Stimulated activated CD8-positive, alpha-beta memory T cell treated with anti-CD3 and anti-CD28 coated beads, Interleukin-4, amount 100 ng/mL, for 1 hour (primary cell): ENCODE data around the gene MKNK1.

Experiments used
- DNase-seq, 2 donors: peaks; one replicate each; pipeline ENCODE4 v3.0.0-alpha.2; 2020; ENCODE audit warnings: low read depth in 2 of 2, low spot score in 1 of 2

The MKNK1 gene

GRCh38 chr1:46568461-46568891 is 35.6 kb downstream of the MKNK1 start:
- no peak for DNase-seq

GRCh38 chr1:46563341-46563740 is 40.7 kb downstream of the MKNK1 start:
- no peak for DNase-seq

GRCh38 chr1:46562498-46562897 is 41.6 kb downstream of the MKNK1 start:
- no peak for DNase-seq

- no peak for DNase-seq
These were observed 45.1 kb downstream of the MKNK1 start for GRCh38 chr1:46558966-46559365.

GRCh38 chr1:46558141-46558963 is 45.7 kb downstream of the MKNK1 start:
- no peak for DNase-seq

- DNase-seq: no peak
These were observed 46.7 kb downstream of the MKNK1 start for GRCh38 chr1:46557403-46557802.

- no peak for DNase-seq
These were observed 47.2 kb downstream of the MKNK1 start for GRCh38 chr1:46556822-46557221.

- no peak for DNase-seq
These were observed 48.0 kb downstream of the MKNK1 start for GRCh38 chr1:46555826-46556619.

GRCh38 chr1:46554597-46555381 is 49.3 kb downstream of the MKNK1 start:
- DNase-seq: no peak

- no peak for DNase-seq
These were observed 49.9 kb downstream of the MKNK1 start for GRCh38 chr1:46554236-46554596.

GRCh38 chr1:46553506-46553905 is 50.6 kb downstream of the MKNK1 start:
- no peak for DNase-seq

GRCh38 chr1:46552357-46553237 is 51.5 kb downstream of the MKNK1 start:
- no peak for DNase-seq

GRCh38 chr1:46551597-46552095 is 52.4 kb downstream of the MKNK1 start, which contains the start of gene KNCN:
KNCN (minus strand) TSS chr1:46551647; CDS start chr1:46551215, 432 bp downstream.
- DNase-seq: no peak

- no peak for DNase-seq
These were observed 53.3 kb downstream of the MKNK1 start for GRCh38 chr1:46550751-46551231.

- peak in 1 of 2 donors; percentile 34 for DNase-seq
These were observed 54.1 kb downstream of the MKNK1 start for GRCh38 chr1:46549697-46550681.

- no peak for DNase-seq
These were observed 56.3 kb downstream of the MKNK1 start for GRCh38 chr1:46547481-46548383.

- DNase-seq: no peak
These were observed 57.9 kb downstream of the MKNK1 start for GRCh38 chr1:46546210-46546609.

- DNase-seq: no peak
These were observed 58.3 kb downstream of the MKNK1 start for GRCh38 chr1:46545784-46546183.
